GM18951 (cell line): Measurements from ENCODE around the gene ENOX1.
"Not testable (repeated sequence)": the region's sequence is repeated elsewhere in the genome, so short reads cannot be mapped to it uniquely, and the experiment has no call there.

Experiments used
- POLR2A ChIP-seq: IDR thresholded peaks from 4 replicates; pipeline ENCODE4 v1.6.1; 2011; ENCODE audit warnings: mild to moderate bottlenecking; ENCODE audit not compliant: insufficient read length, insufficient read depth; ENCODE audit errors: extremely low read depth
- in situ Hi-C: fragments of 300-500 bp; cut with MboI; formaldehyde crosslinking; loops from one replicate; pipeline ENCODE4 v1.12.0; 2022; ENCODE audit warnings: low sequenced_read_pairs, mixed read lengths, inconsistent platforms; ENCODE audit not compliant: unreplicated experiment

ENOX1 gene

DNA sequence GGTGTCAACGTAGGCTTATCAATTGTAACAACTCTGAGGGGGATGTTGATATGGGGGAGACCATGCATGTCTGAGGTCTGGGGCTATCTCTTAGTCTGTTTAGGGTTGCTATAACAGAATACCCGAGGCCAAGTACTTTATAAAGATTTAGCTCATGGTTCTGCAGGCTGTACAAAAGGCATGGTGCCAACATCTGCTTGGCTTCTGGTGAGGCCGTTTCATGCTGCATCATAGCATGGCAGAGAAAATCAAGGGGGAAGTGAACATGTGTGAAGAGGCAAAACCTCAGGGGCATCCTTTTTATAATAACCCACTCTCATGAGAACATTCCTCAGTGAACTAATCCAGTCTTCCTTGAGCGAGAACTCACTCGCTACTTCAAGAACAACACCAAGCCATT, 353.8 kb downstream of the ENOX1 start:
- in situ Hi-C loops: no loop called here
- no peak for TF ChIP-seq POLR2A

DNA sequence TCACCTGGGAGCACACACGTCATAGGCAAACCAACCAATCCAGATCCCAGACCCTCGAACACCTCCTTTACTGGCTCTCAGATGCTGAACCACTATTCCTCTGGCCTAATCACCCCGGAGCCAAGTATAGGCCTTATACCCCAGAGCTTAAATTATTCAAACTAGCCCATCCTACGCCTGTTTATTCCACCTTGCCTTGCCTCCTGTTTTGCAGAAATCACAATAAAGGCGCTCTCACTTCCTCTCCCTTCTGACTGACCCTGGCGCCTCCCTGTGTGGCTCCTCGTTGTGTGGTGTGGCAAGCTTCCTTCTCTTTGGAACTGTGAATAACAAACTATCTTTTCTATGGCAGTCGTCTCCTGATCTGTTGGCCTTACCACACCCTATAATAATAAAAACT, 354.9 kb downstream of the ENOX1 start:
- in situ Hi-C loops: no loop called here
- TF ChIP-seq POLR2A: no peak

DNA sequence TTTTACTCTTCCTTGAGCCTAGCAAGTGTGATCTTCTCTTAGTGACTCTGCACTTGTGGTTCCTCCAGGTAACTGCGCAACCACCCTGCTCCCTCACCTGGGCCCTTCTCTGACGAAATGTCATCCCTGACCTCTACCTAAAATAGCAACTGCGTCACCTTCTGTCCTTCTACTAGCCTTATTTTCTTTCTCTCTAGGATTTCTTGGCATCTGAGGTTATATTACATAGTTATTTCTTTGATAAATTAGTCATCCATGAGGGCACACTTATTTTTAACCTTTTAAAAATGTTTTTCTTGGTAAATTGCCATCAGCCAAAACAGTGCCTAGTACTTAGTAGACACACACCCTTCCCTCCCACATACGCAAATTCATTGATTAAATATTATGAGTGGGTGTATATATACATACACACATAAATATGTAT, 355.5 kb downstream of the ENOX1 start:
- TF ChIP-seq POLR2A: no peak
- in situ Hi-C loops: no loop called here

DNA sequence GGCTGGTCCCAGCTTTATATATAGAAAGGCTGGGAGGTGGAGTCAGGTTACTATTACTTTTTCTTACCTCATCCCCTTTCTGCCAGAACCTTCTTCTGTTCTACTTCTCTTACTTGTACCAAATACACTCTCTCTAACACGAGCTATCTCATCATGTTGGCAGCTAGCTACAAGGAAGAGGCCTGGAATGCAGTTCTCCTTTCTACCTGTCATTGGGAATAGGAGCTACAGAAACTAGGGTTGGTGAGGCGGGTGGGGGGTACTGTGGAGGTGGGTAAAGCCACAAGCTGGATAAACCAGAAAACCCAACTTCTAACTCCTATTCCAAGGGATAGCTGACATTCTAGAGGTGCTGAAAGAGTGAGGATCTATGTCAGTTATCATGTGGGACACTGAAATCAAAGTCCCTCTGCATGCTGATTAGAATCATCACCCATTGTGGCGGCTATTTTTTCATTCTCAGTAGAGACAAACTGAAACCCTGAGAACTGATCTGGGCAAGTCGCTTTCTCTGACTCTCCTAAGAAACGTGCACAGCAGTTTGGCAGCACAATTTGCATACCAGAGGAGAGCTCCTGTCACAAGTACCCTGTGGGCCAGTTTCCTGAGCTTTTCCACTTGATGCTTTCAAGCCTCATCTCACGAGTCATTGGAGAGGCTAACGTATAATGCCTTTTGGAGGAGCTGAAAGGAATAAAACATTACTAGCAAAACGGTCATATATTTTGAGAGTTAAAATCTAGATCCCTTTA, 358.1 kb downstream of the ENOX1 start:
- in situ Hi-C loops: no loop called here
- no peak for TF ChIP-seq POLR2A

DNA sequence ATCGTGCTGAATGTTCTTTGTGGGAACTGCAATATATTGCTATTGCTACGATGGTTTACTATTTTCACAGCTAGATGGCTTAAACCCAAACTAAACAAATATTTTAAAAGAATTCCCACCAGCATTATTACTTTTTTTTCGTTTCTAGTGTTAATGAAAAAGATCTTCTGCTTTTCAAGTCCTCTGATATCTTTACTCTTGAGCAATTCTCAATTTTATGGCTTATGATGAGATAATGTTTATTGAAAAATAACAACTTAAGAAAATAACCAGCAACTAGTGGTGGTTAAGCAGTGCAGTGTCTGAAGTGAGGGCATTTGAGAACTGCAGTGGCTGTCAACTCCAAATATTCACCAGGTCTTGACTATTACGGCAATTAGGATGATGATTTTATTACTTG, 360.4 kb downstream of the ENOX1 start:
- no peak for TF ChIP-seq POLR2A
- in situ Hi-C loops: no loop called here

DNA sequence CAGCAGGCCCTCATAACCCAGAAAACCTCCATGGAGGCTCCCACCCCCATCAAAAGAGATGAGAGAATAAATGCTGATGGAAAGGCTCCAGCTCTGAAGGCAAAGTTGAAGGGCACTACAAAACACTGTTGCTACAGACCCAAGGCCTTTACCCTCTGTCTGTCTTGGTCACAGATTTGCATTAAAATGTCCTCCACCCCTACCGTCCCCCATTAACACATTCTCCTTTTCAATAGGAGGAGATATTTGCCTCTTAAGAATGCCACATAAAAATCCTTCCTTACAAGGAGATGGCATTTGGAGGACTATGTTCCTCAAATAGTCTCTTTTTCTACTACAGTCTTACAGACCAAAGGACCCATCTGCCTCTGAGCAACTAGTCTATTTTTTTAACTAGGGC, 361.5 kb downstream of the ENOX1 start:
- in situ Hi-C loops: no loop called here
- TF ChIP-seq POLR2A: no peak

DNA sequence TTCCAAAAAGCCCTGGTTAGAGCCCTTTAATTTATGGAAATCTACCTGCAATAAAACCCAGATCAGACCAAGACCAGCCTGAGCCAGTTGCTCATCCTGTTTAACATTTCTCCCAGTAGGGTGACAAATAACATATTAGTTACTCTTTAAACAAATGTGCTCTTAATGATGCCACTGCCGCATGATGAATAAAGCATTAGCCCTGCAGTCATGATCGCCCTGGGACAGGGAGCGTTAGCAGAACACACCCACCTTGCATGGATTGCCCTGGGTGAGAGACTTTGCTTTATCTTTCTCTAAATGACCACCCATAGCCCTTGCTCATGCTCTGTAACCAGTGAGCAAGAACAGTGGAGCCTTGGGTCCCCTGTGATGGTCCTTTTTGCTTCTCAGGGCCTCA, 362.4 kb downstream of the ENOX1 start:
- in situ Hi-C loops: no loop called here

DNA sequence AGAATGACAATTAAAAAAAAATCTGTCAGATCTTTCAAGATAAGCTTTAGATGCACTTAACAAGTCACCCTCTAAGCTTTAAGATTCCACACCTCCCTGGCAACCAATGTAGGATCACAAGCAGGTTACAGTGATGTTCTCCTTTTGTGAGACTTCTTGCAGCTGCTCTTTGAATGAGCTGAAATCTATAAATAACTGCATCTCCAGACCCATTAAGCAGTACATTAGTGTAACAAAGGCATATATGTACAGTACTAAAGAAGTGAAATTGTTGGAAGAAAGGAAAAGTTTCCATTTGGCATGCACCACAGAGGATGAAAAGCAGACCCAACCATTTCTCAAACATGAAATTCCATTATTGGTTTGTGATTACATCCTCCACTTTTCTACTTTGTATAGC, 364.7 kb downstream of the ENOX1 start:
- in situ Hi-C loops: no loop called here
- TF ChIP-seq POLR2A: no peak

More for the DNA sequence above, 362.4 kb downstream of the ENOX1 start:
- TF ChIP-seq POLR2A: no peak

DNA sequence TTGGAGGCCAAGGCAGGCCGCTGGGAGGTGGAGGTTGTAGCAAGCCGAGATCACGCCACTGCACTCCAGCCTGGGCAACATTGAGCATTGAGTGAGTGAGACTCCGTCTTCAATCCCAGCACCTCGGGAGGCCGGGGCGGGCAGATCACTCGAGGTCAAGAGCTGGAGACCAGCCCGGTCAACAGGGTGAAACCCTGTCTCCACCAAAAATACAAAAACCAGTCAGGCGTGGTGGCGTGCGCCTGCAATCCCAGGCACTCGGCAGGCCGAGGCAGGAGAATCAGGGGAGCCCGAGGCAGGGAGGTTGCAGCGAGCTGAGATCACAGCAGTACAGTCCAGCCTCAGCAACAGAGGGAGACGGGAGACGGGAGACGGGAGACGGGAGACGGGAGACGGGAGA, 369.9 kb downstream of the ENOX1 start:
- in situ Hi-C loops: not testable (repeated sequence)

DNA sequence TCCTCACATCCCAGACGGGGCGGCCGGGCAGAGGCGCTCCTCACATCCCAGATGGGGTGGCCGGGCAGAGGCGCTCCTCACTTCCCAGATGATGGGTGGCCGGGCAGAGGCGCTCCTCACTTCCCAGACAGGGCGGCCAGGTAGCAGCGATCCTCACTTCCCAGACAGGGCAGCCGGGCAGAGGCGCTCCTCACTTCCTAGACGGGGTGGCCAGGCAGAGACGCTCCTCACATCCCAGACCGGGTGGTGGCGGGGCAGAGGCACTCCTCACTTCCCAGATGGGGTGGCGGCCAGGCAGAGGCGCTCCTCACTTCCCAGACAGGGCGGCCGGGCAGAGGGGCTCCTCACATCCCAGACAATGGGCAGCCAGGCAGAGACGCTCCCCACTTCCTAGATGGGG, 370.4 kb downstream of the ENOX1 start:
- in situ Hi-C loops: not testable (repeated sequence)

DNA sequence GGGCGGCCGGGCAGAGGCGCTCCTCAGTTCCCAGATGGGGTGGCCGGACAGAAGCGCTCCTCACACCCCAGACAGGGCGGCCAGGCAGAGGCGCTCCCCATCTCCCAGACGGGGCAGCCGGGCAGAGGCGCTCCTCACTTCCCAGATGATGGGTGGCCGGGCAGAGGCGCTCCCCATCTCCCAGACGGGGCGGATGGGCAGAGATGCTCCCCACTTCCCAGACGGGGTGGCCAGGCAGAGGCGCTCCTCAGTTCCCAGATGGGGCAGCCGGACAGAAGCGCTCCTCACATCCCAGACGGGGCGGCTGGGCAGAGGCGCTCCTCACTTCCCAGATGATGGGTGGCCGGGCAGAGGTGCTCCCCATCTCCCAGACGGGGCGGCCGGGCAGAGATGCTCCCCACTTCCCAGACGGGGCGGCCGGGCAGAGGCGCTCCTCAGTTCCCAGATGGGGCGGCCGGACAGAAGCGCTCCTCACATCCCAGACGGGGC, 370.8 kb downstream of the ENOX1 start:
- in situ Hi-C loops: not testable (repeated sequence)

DNA sequence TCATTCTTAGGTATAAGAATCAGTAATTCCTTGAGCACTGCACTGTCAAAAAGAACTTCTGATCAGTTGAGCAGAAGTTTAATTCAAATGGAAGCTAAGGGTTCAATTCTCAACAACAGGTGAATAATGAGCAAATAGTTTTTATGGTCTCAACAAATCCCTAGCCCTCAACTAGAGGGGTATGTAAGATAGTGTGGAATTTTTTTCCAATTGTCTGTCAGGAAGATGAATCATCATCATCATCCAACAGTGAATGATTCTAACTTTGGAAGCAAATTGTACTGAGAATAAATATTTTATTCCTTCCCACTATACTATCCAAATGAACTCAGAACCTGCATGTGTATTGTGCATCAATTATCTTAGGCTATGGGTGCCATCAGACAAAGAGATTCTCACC, 372.7 kb downstream of the ENOX1 start:
- in situ Hi-C loops: no loop called here
- no peak for TF ChIP-seq POLR2A

DNA sequence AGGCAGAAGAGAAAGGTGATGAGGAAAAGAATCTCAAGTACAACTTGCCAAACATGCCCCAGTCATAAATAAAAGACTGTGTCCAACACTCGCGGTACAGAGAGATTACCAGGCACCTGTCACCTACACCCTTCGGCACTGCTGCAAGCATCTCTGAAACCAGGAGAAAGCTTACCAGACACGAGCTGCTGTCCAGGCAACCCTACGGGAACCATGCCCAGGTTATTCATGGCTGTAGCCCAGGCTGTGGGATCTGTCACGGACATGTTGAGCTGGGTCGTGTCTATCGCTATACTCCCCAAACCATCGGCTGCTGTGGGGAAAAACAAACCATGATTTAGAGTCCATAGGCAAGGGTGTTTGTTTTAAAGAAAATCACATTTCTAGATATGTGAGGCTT, 375.0 kb downstream of the ENOX1 start:
- in situ Hi-C loops: no loop called here
- TF ChIP-seq POLR2A: no peak

DNA sequence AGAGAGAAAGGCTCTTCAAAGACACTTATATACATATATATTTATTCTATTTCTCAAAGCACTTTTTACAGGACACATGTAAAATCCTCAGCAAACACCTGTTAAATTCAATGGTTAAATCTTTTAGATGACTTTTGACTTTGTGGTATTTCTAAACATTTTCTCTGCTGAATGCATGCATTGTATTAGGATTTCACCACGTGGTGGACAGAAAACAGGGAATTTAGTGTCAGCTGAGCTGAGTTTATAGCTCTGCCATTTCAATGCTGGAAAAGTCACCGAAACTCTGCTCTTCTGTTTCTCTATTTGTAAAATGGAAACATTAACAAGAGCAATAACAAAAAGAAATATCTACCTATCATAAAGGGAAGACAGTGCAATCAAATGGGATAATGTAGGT, 375.6 kb downstream of the ENOX1 start:
- in situ Hi-C loops: no loop called here
- no peak for TF ChIP-seq POLR2A

DNA sequence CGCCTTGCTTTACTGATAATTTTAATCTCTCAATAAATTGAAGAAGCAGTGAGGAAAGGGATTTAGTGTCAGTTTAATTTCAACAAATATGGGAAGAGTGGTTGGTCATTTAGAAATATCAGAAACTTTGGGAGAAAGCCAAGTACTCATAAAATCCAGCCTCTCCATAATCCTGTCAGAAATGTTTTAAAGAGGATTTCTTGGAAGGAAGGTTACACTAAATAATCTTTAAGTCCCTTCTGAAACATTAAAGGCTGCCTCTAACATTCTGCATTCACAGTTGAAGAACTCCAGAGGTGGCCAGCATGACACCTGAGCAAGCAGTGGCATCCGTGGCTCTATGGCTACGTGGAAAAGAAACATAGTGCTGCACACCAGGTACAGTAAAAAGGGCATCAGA, 378.5 kb downstream of the ENOX1 start:
- in situ Hi-C loops: no loop called here

More for the DNA sequence above, 378.5 kb downstream of the ENOX1 start:
- no peak for TF ChIP-seq POLR2A
